ENCODE data around the gene MTM1. TPM values are rescaled to one million over a fixed set of nuclear protein-coding genes. Genes with fewer than 3 reads are reported as not detected.

Gene MTM1
- total RNA-seq, 1 donor from 2014 or later, result 11.0 TPM

DNA sequence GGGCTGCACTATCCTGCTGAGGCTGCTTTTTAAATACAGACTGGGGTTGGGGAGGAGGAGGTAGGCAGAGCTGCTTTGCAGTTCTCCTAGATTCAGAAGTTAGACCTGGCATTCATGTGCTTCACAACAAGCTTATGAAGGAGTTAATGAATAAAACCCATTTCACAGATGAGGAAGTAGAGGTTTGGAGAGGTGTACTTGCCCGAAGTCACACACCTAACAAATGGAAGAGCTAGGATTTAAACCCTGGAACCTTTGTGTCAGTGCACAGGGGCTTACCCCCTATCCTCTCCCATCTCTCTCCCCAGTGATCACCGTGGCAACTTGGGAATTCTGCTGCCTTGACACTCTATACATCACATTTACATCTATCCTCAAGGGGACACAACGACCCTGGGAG, 3.6 kb upstream of the MTM1 start:
- peaks cover under 1% of the 10 kb centered on the region for H3K4me1 Mint-ChIP-seq (ENCODE audit: low read depth, unreplicated experiment)
- Histone ChIP-seq H3K4me2 (ENCODE audit: low read length) (no peak overlapping the region), H3K79me2 (ENCODE audit: insufficient read depth, low read length) (peaks cover 5% of the 10 kb centered on the region), H3K36me3 (ENCODE audit: insufficient read depth, low read length) (no peaks in the 10 kb centered on the region), H2AFZ (ENCODE audit: low read depth, low read length) (no peak overlapping the region), H3K27ac (ENCODE audit: low read depth, low read length) (no peak overlapping the region), H3K4me3 (ENCODE audit: insufficient read depth, low read depth, low read length) (no peak overlapping the region), H3K9me3 (ENCODE audit: insufficient read depth, low read depth, low read length) (no peaks in the 10 kb centered on the region), H3K9ac (ENCODE audit: low read length) (no peak overlapping the region), H3K4me1 (ENCODE audit: insufficient read depth, low read length) (peaks cover 5% of the 10 kb centered on the region), H3K27me3 (ENCODE audit: insufficient read depth, low read length) (no peaks in the 10 kb centered on the region), H4K20me1 (ENCODE audit: insufficient read depth, low read length) (no peaks in the 10 kb centered on the region)
- H3K4me3 Mint-ChIP-seq (ENCODE audit: unreplicated experiment), result no peak overlapping the region
- H3K27me3 Mint-ChIP-seq (ENCODE audit: low read depth, unreplicated experiment), result no peaks in the 10 kb centered on the region
- TF ChIP-seq EZH2 (IDR thresholded peaks at IDR 0.05; ENCODE audit: insufficient read depth, low read length), result no peak
- TF ChIP-seq, protein P1, sequence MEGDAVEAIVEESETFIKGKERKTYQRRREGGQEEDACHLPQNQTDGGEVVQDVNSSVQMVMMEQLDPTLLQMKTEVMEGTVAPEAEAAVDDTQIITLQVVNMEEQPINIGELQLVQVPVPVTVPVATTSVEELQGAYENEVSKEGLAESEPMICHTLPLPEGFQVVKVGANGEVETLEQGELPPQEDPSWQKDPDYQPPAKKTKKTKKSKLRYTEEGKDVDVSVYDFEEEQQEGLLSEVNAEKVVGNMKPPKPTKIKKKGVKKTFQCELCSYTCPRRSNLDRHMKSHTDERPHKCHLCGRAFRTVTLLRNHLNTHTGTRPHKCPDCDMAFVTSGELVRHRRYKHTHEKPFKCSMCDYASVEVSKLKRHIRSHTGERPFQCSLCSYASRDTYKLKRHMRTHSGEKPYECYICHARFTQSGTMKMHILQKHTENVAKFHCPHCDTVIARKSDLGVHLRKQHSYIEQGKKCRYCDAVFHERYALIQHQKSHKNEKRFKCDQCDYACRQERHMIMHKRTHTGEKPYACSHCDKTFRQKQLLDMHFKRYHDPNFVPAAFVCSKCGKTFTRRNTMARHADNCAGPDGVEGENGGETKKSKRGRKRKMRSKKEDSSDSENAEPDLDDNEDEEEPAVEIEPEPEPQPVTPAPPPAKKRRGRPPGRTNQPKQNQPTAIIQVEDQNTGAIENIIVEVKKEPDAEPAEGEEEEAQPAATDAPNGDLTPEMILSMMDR (IDR thresholded peaks at IDR 0.05; ENCODE audit: insufficient read depth, low read depth, low read length), result no peak
- no peaks in the 10 kb centered on the region for H3K9me3 Mint-ChIP-seq (ENCODE audit: unreplicated experiment)
- DNase-seq (ENCODE audit: low read depth) (no peak), FAIRE-seq (no peak)
- no peaks in the 10 kb centered on the region for H3K36me3 Mint-ChIP-seq (ENCODE audit: low read depth, unreplicated experiment)
- H3K27ac Mint-ChIP-seq (ENCODE audit: unreplicated experiment), result no peak overlapping the region

- Histone ChIP-seq H3K27ac (ENCODE audit: low read depth, low read length) (no peak overlapping the region), H3K4me3 (ENCODE audit: insufficient read depth, low read depth, low read length) (no peak overlapping the region), H3K27me3 (ENCODE audit: insufficient read depth, low read length) (no peaks in the 10 kb centered on the region), H3K9me3 (ENCODE audit: insufficient read depth, low read depth, low read length) (no peaks in the 10 kb centered on the region), H3K9ac (ENCODE audit: low read length) (no peak overlapping the region), H3K79me2 (ENCODE audit: insufficient read depth, low read length) (peaks cover 6% of the 10 kb centered on the region), H2AFZ (ENCODE audit: low read depth, low read length) (no peak overlapping the region), H4K20me1 (ENCODE audit: insufficient read depth, low read length) (no peaks in the 10 kb centered on the region), H3K36me3 (ENCODE audit: insufficient read depth, low read length) (no peaks in the 10 kb centered on the region), H3K4me2 (ENCODE audit: low read length) (no peak overlapping the region), H3K4me1 (ENCODE audit: insufficient read depth, low read length) (peaks cover 5% of the 10 kb centered on the region)
- H3K9me3 Mint-ChIP-seq (ENCODE audit: unreplicated experiment), result no peaks in the 10 kb centered on the region
- no peaks in the 10 kb centered on the region for H3K36me3 Mint-ChIP-seq (ENCODE audit: low read depth, unreplicated experiment)
- H3K27me3 Mint-ChIP-seq (ENCODE audit: low read depth, unreplicated experiment), result no peaks in the 10 kb centered on the region
- peaks cover 1% of the 10 kb centered on the region for H3K4me1 Mint-ChIP-seq (ENCODE audit: low read depth, unreplicated experiment)
- no peak overlapping the region for H3K27ac Mint-ChIP-seq (ENCODE audit: unreplicated experiment)
- TF ChIP-seq, protein P1 (IDR thresholded peaks at IDR 0.05; ENCODE audit: insufficient read depth, low read depth, low read length), result no peak
- TF ChIP-seq EZH2 (IDR thresholded peaks at IDR 0.05; ENCODE audit: insufficient read depth, low read length), result no peak
- FAIRE-seq, result no peak
- no peak overlapping the region for H3K4me3 Mint-ChIP-seq (ENCODE audit: unreplicated experiment)
- DNase-seq (ENCODE audit: low read depth), result no peak
Observed at GRCh38 chrX:150565551-150565950, 2.9 kb upstream of the MTM1 start.

DNA sequence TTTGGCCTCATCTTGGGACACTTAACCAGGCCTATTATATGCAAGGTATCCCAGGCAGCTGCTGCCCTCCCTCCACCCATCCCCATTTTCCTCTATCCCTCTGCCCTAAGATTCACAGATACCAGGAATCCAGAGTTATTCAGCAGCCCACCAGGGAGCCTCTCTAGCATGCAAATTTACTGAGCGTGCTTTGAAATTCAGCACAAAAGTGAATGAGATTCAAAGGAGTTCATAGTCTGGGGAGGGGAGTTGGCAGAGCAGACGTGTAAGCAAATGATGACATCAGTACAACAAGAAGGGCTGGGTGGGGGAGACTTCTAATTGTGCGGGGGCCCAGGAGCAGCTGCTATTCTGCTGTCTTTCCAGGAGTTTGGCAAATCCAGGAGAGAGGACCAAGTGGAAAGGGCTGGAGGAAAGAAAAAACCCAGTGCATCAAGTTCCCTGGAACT, 1.7 kb upstream of the MTM1 start:
- Histone ChIP-seq H3K4me1 (ENCODE audit: insufficient read depth, low read length) (peaks cover 5% of the 10 kb centered on the region), H3K79me2 (ENCODE audit: insufficient read depth, low read length) (peaks cover 13% of the 10 kb centered on the region), H3K9me3 (ENCODE audit: insufficient read depth, low read depth, low read length) (no peaks in the 10 kb centered on the region), H3K27me3 (ENCODE audit: insufficient read depth, low read length) (no peaks in the 10 kb centered on the region), H3K27ac (ENCODE audit: low read depth, low read length) (no peak overlapping the region), H3K36me3 (ENCODE audit: insufficient read depth, low read length) (no peaks in the 10 kb centered on the region), H3K4me3 (ENCODE audit: insufficient read depth, low read depth, low read length) (no peak overlapping the region), H3K4me2 (ENCODE audit: low read length) (no peak overlapping the region), H4K20me1 (ENCODE audit: insufficient read depth, low read length) (no peaks in the 10 kb centered on the region), H3K9ac (ENCODE audit: low read length) (no peak overlapping the region), H2AFZ (ENCODE audit: low read depth, low read length) (no peak overlapping the region)
- Mint-ChIP-seq H3K27me3 (ENCODE audit: low read depth, unreplicated experiment) (no peaks in the 10 kb centered on the region), H3K27ac (ENCODE audit: unreplicated experiment) (no peak overlapping the region), H3K36me3 (ENCODE audit: low read depth, unreplicated experiment) (no peaks in the 10 kb centered on the region), H3K4me3 (ENCODE audit: unreplicated experiment) (no peak overlapping the region), H3K4me1 (ENCODE audit: low read depth, unreplicated experiment) (peaks cover 1% of the 10 kb centered on the region), H3K9me3 (ENCODE audit: unreplicated experiment) (no peaks in the 10 kb centered on the region)
- DNase-seq (ENCODE audit: low read depth), result no peak
- TF ChIP-seq, protein P1 (IDR thresholded peaks at IDR 0.05; ENCODE audit: insufficient read depth, low read depth, low read length), result no peak
- no peak for TF ChIP-seq EZH2 (IDR thresholded peaks at IDR 0.05; ENCODE audit: insufficient read depth, low read length)
- no peak for FAIRE-seq
